ENCODE measurements around the gene IFT81. TPM values are rescaled to one million over a fixed set of nuclear protein-coding genes. Genes with fewer than 3 reads are reported as not detected.

The IFT81 gene
- total RNA-seq, 2 donors from 2014 or later: 0.42 to 0.86 TPM

- H3K9me3 ChIP-seq (ENCODE audit: control insufficient read depth, low read length, poor library complexity, severe bottlenecking): no peaks in the 10 kb centered on the region
- Mint-ChIP-seq H3K27me3 (peaks cover 8% of the 10 kb centered on the region), H3K36me3 (ENCODE audit: low read depth) (peaks cover 3% of the 10 kb centered on the region), H3K4me3 (no peak overlapping the region), H3K27ac (no peak overlapping the region), H3K4me1 (no peaks in the 10 kb centered on the region)
- DNase-seq (no peak), ATAC-seq (no peak)
Observed at GRCh38 chr12:110235383-110235782, 111.2 kb downstream of the IFT81 start.

- Mint-ChIP-seq H3K27ac (no peak overlapping the region), H3K4me3 (no peak overlapping the region), H3K27me3 (peaks cover 19% of the 10 kb centered on the region), H3K36me3 (ENCODE audit: low read depth) (peaks cover 6% of the 10 kb centered on the region), H3K4me1 (peaks cover 2% of the 10 kb centered on the region)
- DNase-seq (no peak), ATAC-seq (no peak)
- H3K9me3 ChIP-seq (ENCODE audit: control insufficient read depth, low read length, poor library complexity, severe bottlenecking): no peaks in the 10 kb centered on the region
Observed at GRCh38 chr12:110243227-110243626, 119.1 kb downstream of the IFT81 start.

GRCh38 chr12:110244372-110244771 is 120.2 kb downstream of the IFT81 start:
- DNase-seq: no peak
- H3K36me3 Mint-ChIP-seq (ENCODE audit: low read depth): peaks cover 6% of the 10 kb centered on the region
- no peak overlapping the region for H3K4me3 Mint-ChIP-seq
- H3K27ac Mint-ChIP-seq: peak overlapping the region; percentile 27
- H3K27me3 Mint-ChIP-seq: peaks cover 19% of the 10 kb centered on the region
- H3K9me3 ChIP-seq (ENCODE audit: control insufficient read depth, low read length, poor library complexity, severe bottlenecking): no peaks in the 10 kb centered on the region
- no peak for ATAC-seq
- peaks cover 2% of the 10 kb centered on the region for H3K4me1 Mint-ChIP-seq

GRCh38 chr12:110244829-110245228 is 120.7 kb downstream of the IFT81 start:
- peaks cover 2% of the 10 kb centered on the region for H3K4me1 Mint-ChIP-seq
- peak overlapping the region; percentile 27 for H3K27ac Mint-ChIP-seq
- H3K36me3 Mint-ChIP-seq (ENCODE audit: low read depth): peaks cover 6% of the 10 kb centered on the region

DNA sequence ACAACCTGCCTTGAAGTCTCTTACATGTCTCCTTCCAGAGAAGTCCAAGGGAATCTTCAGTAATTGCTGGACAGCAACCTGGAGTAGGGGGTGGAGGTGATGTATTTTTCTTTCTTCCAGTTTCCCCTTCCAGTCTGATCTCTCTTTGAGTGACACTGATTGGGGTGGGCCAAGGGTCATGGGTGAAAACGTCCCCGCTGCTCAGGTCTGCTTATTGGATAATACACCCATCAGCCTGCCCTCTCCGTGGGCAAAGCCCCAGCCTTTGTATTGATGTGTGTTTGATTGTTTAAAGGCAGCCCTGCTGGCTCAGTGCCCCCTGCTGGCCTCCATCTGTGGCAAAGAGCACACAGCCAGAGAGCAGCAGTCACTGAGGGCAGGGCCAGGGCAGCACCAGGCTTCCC is 121.2 kb downstream of the IFT81 start:
- no peaks in the 10 kb centered on the region for H3K9me3 ChIP-seq (ENCODE audit: control insufficient read depth, low read length, poor library complexity, severe bottlenecking)
- Mint-ChIP-seq H3K27ac (no peak overlapping the region), H3K36me3 (ENCODE audit: low read depth) (peaks cover 2% of the 10 kb centered on the region), H3K4me3 (no peak overlapping the region), H3K4me1 (peaks cover 2% of the 10 kb centered on the region), H3K27me3 (peaks cover 11% of the 10 kb centered on the region)
- DNase-seq (peak; percentile 13 to 26 (median 24)), ATAC-seq (peak; percentile 78)

More at GRCh38 chr12:110244829-110245228, 120.7 kb downstream of the IFT81 start:
- ATAC-seq (no peak), DNase-seq (no peak)
- H3K9me3 ChIP-seq (ENCODE audit: control insufficient read depth, low read length, poor library complexity, severe bottlenecking): no peaks in the 10 kb centered on the region
- no peak overlapping the region for H3K4me3 Mint-ChIP-seq
- peaks cover 16% of the 10 kb centered on the region for H3K27me3 Mint-ChIP-seq

GRCh38 chr12:110246636-110247339 is 122.6 kb downstream of the IFT81 start:
- no peaks in the 10 kb centered on the region for H3K9me3 ChIP-seq (ENCODE audit: control insufficient read depth, low read length, poor library complexity, severe bottlenecking)
- H3K27me3 Mint-ChIP-seq: no peaks in the 10 kb centered on the region
- H3K4me3 Mint-ChIP-seq: no peak overlapping the region
- H3K27ac Mint-ChIP-seq: no peak overlapping the region
- DNase-seq: no peak
- ATAC-seq: no peak
- H3K4me1 Mint-ChIP-seq: no peaks in the 10 kb centered on the region
- no peaks in the 10 kb centered on the region for H3K36me3 Mint-ChIP-seq (ENCODE audit: low read depth)

DNA sequence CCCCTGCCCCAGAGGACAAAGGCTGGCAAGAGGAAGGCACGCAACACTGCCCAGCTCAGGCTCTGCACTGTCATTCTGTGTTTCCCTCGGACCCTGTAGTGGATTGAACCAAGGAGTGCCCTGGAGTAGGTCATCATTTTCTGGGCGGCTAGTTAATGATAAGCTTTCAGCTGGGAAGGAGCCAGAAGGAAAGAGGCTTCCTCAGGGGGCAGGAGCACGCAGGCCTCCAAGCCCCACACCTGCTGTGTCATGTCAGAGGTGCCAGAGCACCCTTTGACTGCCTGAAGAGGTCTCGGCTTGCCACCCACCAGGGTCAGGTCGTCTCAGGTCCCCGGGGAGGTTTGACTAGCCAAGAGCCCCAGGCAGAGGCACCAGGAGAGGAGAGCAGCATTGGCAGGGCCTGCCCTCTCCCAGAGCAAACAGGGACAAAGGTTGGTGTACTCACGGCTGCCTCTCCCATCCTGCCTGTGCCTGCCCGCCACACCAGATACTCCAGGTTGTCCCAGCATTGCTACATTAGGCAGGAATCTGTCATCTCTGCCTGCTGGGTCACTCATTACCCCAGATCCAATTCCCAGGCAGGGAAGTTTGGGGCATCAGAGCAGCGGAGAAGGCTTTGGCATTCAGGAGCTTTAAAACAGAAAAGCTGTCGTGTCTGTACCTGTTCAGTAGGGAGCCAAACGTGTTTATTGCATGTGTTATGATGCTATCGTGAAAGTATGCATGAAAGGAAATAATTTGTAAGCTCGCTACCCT is 123.4 kb downstream of the IFT81 start:
- Mint-ChIP-seq H3K36me3 (ENCODE audit: low read depth) (no peaks in the 10 kb centered on the region), H3K4me3 (no peak overlapping the region), H3K27ac (no peak overlapping the region), H3K27me3 (no peaks in the 10 kb centered on the region), H3K4me1 (no peaks in the 10 kb centered on the region)
- H3K9me3 ChIP-seq (ENCODE audit: control insufficient read depth, low read length, poor library complexity, severe bottlenecking): no peaks in the 10 kb centered on the region
- no peak for ATAC-seq
- no peak for DNase-seq

- no peak for ATAC-seq
- H3K4me1 Mint-ChIP-seq: no peaks in the 10 kb centered on the region
- DNase-seq: no peak
- H3K36me3 Mint-ChIP-seq (ENCODE audit: low read depth): no peaks in the 10 kb centered on the region
- H3K27ac Mint-ChIP-seq: no peak overlapping the region
- H3K27me3 Mint-ChIP-seq: no peaks in the 10 kb centered on the region
- H3K9me3 ChIP-seq (ENCODE audit: control insufficient read depth, low read length, poor library complexity, severe bottlenecking): no peaks in the 10 kb centered on the region
- no peak overlapping the region for H3K4me3 Mint-ChIP-seq
Observed at GRCh38 chr12:110248096-110248447, 123.9 kb downstream of the IFT81 start.

DNA sequence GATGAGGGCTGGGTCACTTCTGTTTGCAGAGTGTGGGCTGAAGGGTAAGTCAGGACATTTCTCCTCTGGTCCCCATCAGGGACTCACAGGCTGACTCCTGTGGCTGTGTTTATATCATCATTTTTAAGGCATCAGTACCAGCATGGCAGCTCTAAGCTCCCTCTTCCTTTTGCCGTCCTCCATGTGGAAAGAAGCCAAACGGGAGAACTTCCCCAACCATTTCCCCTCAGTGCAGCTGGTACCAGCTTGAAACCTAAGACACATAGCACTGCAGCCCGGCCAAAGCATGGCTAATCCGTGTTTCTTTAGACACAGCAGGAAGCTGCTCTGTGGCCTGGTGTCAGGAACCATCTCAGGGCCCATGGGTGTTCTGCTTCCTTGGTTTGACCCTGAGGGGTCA is 124.9 kb downstream of the IFT81 start:
- no peak overlapping the region for H3K27ac Mint-ChIP-seq
- H3K4me3 Mint-ChIP-seq: no peak overlapping the region
- H3K27me3 Mint-ChIP-seq: no peaks in the 10 kb centered on the region
- DNase-seq (no peak), ATAC-seq (no peak)
- H3K4me1 Mint-ChIP-seq: no peaks in the 10 kb centered on the region
- H3K9me3 ChIP-seq (ENCODE audit: control insufficient read depth, low read length, poor library complexity, severe bottlenecking): no peaks in the 10 kb centered on the region
- H3K36me3 Mint-ChIP-seq (ENCODE audit: low read depth): no peaks in the 10 kb centered on the region

DNA sequence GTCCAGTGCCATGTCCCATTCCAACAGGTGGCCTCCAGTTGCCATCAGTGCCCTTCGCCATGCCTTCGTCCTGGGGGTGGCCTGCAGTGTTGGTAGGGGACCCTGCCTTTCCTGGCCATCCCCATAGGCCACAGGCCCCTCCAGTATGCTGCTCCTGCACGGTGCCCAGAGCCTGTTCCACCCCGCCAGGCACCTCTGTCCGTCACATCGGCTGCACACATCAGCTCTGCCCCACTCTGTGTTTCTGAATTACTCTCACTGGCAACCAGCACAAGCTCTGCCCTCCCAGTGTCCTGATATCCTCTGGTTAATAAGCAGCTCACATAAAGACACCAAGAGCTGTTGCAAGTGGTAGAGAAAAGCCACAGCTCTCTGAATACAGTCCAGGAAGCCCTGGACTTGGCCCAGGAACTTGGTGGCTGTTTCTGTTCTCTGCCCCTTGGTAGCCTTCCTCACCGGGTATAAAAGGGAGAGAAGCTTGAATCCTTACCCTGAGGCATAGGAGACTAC is 125.6 kb downstream of the IFT81 start:
- Mint-ChIP-seq H3K4me1 (no peaks in the 10 kb centered on the region), H3K27ac (no peak overlapping the region), H3K36me3 (ENCODE audit: low read depth) (no peaks in the 10 kb centered on the region), H3K27me3 (no peaks in the 10 kb centered on the region), H3K4me3 (no peak overlapping the region)
- no peak for ATAC-seq
- H3K9me3 ChIP-seq (ENCODE audit: control insufficient read depth, low read length, poor library complexity, severe bottlenecking): no peaks in the 10 kb centered on the region
- no peak for DNase-seq

GRCh38 chr12:110251381-110251780 is 127.2 kb downstream of the IFT81 start:
- no peak overlapping the region for H3K4me3 Mint-ChIP-seq
- ATAC-seq: no peak
- H3K36me3 Mint-ChIP-seq (ENCODE audit: low read depth): no peaks in the 10 kb centered on the region
- no peak for DNase-seq
- H3K27ac Mint-ChIP-seq: no peak overlapping the region
- H3K4me1 Mint-ChIP-seq: no peaks in the 10 kb centered on the region
- no peaks in the 10 kb centered on the region for H3K27me3 Mint-ChIP-seq
- no peaks in the 10 kb centered on the region for H3K9me3 ChIP-seq (ENCODE audit: control insufficient read depth, low read length, poor library complexity, severe bottlenecking)

DNA sequence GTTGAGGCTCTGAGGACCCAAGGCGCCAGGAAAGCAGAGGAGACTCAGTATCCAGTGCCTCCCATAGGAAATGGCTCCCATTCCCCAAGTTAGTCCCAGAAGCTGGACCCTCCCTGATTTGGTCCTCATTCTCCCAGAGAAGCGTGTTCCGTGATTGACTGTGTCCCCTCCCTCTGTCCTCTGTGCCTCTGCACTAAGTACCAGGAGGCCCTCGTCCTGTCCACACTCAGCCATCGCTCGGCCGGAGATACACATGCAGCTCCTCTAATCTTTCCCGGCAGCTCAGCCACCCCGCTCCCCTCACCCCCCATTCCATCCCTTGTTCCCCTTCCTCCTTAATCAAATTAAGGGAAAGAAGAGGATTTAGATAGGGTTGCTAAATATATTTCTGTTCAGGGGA is 128.6 kb downstream of the IFT81 start:
- H3K27me3 Mint-ChIP-seq: no peaks in the 10 kb centered on the region
- no peak for ATAC-seq
- H3K9me3 ChIP-seq (ENCODE audit: control insufficient read depth, low read length, poor library complexity, severe bottlenecking): no peaks in the 10 kb centered on the region
- H3K4me1 Mint-ChIP-seq: no peaks in the 10 kb centered on the region
- no peak for DNase-seq
- no peak overlapping the region for H3K4me3 Mint-ChIP-seq
- no peaks in the 10 kb centered on the region for H3K36me3 Mint-ChIP-seq (ENCODE audit: low read depth)
- H3K27ac Mint-ChIP-seq: no peak overlapping the region

- H3K9me3 ChIP-seq (ENCODE audit: control insufficient read depth, low read length, poor library complexity, severe bottlenecking): no peaks in the 10 kb centered on the region
- H3K27ac Mint-ChIP-seq: no peak overlapping the region
- H3K4me3 Mint-ChIP-seq: no peak overlapping the region
- H3K27me3 Mint-ChIP-seq: no peaks in the 10 kb centered on the region
- no peaks in the 10 kb centered on the region for H3K4me1 Mint-ChIP-seq
- DNase-seq (no peak), ATAC-seq (no peak)
- peaks cover under 1% of the 10 kb centered on the region for H3K36me3 Mint-ChIP-seq (ENCODE audit: low read depth)
Observed at GRCh38 chr12:110253176-110253575, 129.0 kb downstream of the IFT81 start.

All from T-helper 17 cell (primary cell).